ENCODE measurements around the gene AMDHD2.

DNA sequence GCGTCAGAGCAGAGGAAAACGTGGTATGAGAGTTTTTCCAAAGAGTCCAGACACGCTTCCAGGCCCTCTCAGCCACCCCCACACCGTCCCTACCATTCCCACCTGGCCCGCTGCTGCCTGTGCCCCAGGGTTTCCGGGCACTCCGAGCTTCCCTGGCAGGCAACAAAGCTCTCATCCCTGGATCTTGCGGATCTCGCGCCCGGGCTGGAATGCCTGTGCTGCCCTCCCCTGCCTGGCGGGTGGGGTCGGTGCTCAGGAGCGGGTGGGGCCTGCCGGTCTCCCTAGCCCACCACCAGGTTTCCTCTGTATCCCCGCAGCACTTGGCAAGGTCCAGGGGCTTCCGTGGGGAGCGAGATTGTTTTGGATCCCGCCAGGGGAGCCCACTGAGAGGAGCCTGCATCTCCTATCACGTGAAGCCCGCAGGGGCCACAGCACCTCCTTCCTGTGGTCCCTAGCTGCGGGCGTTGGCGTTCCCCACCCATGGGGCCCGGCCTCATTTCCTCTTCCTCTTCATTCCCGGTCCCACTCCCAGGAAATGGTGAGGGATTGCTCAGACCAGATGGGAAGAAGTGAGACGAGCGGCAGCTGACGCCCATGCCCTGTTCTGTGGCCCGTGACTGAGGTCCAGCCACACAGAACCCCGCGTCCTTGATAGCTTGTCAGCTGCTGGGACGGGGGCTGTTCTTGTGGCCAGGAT lies 34.2 kb upstream of the AMDHD2 start:
- TF ChIP-seq, protein P1, sequence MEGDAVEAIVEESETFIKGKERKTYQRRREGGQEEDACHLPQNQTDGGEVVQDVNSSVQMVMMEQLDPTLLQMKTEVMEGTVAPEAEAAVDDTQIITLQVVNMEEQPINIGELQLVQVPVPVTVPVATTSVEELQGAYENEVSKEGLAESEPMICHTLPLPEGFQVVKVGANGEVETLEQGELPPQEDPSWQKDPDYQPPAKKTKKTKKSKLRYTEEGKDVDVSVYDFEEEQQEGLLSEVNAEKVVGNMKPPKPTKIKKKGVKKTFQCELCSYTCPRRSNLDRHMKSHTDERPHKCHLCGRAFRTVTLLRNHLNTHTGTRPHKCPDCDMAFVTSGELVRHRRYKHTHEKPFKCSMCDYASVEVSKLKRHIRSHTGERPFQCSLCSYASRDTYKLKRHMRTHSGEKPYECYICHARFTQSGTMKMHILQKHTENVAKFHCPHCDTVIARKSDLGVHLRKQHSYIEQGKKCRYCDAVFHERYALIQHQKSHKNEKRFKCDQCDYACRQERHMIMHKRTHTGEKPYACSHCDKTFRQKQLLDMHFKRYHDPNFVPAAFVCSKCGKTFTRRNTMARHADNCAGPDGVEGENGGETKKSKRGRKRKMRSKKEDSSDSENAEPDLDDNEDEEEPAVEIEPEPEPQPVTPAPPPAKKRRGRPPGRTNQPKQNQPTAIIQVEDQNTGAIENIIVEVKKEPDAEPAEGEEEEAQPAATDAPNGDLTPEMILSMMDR (IDR thresholded peaks at IDR 0.05), result no peak
- TF ChIP-seq POLR2AphosphoS5 (IDR thresholded peaks at IDR 0.05; ENCODE audit: insufficient read depth in 1 of 2, low read depth in 1 of 2) (no peak), POLR2A (IDR thresholded peaks at IDR 0.05) (no peak)
